Keratinocyte (primary cell): ENCODE data around the gene SLC38A8. TPM values are rescaled to one million over a fixed set of nuclear protein-coding genes. Genes with fewer than 3 reads are reported as not detected.

Experiments used
- DNase-seq: peaks from one replicate; pipeline ENCODE4 v3.0.0-alpha.2; 2011; ENCODE audit warnings: low read depth, missing footprints, low spot score
- FAIRE-seq: peaks from 2 replicates; lab custom pipeline; 2011; peaks lifted over from hg19 to GRCh38; lab: Jason Lieb, UNC
- H2AFZ ChIP-seq: 2 replicates; pipeline ENCODE4 v1.6.0; 2012; ENCODE audit warnings: low read length, control low read depth, inconsistent platforms; ENCODE audit not compliant: control insufficient read depth
- H3K27ac ChIP-seq: 2 replicates; pipeline ENCODE4 v1.5.1; 2011; ENCODE audit warnings: low read length; ENCODE audit not compliant: control insufficient read depth, insufficient read depth
- H3K27me3 ChIP-seq: 3 replicates; pipeline ENCODE4 v1.6.0; 2011; ENCODE audit warnings: low read length; ENCODE audit not compliant: control insufficient read depth, insufficient read depth; ENCODE audit errors: extremely low read depth
- H3K36me3 ChIP-seq, 2 experiments: 2 replicates in 1 of 2; 3 replicates in 1 of 2; pipeline ENCODE4 v1.5.1; 2011; ENCODE audit warnings: low read length in 2 of 2, mild to moderate bottlenecking in 1 of 2; ENCODE audit not compliant: control insufficient read depth in 2 of 2, insufficient read depth in 2 of 2; ENCODE audit errors: extremely low read depth in 1 of 2
- H3K4me1 ChIP-seq: 3 replicates; pipeline ENCODE4 v1.5.1; 2011; ENCODE audit warnings: low read length; ENCODE audit not compliant: control insufficient read depth, insufficient read depth; ENCODE audit errors: extremely low read depth
- H3K4me2 ChIP-seq: 3 replicates; pipeline ENCODE4 v1.6.0; 2011; ENCODE audit warnings: low read depth, low read length; ENCODE audit not compliant: control insufficient read depth, insufficient read depth; ENCODE audit errors: extremely low read depth
- H3K4me3 ChIP-seq, 3 experiments: fragments of 200-600 bp in 1 of 3; sonication (generic) in 1 of 3; 2 replicates in 2 of 3; 3 replicates in 1 of 3; pipeline ENCODE4 v1.5.1; 2011 to 2016; ENCODE audit warnings: low read length in 3 of 3, mild to moderate bottlenecking in 3 of 3, control low read depth in 2 of 3, inconsistent platforms in 1 of 3, low read depth in 1 of 3, mixed read lengths in 1 of 3, mixed run types in 1 of 3, moderate library complexity in 1 of 3; ENCODE audit not compliant: control insufficient read depth in 2 of 3, insufficient read depth in 2 of 3; ENCODE audit errors: extremely low read depth in 1 of 3
- H3K79me2 ChIP-seq: 2 replicates; pipeline ENCODE4 v1.6.0; 2012; ENCODE audit warnings: low read length; ENCODE audit not compliant: control insufficient read depth, insufficient read depth
- H3K9ac ChIP-seq: 3 replicates; pipeline ENCODE4 v1.6.0; 2011; ENCODE audit warnings: low read length; ENCODE audit not compliant: control insufficient read depth, insufficient read depth; ENCODE audit errors: extremely low read depth
- H3K9me1 ChIP-seq: 3 replicates; pipeline ENCODE4 v1.6.0; 2011; ENCODE audit warnings: low read length; ENCODE audit not compliant: control insufficient read depth, insufficient read depth; ENCODE audit errors: extremely low read depth
- H3K9me3 ChIP-seq: 2 replicates; pipeline ENCODE4 v1.5.1; 2012; ENCODE audit warnings: low read depth, low read length; ENCODE audit not compliant: control insufficient read depth
- H4K20me1 ChIP-seq: 3 replicates; pipeline ENCODE4 v1.6.0; 2011; ENCODE audit warnings: low read length; ENCODE audit not compliant: control insufficient read depth, insufficient read depth; ENCODE audit errors: extremely low read depth
- EZH2 ChIP-seq: IDR thresholded peaks from one replicate; pipeline ENCODE4 v1.6.1; 2012; ENCODE audit warnings: inconsistent platforms, mild to moderate bottlenecking, low read length, moderate library complexity
- dilution Hi-C: fragments of 300-500 bp; cut with MboI; formaldehyde crosslinking; loops from one replicate; pipeline ENCODE4 v1.7.0; 2020; ENCODE audit warnings: low sequenced_read_pairs; ENCODE audit not compliant: extremely low pct_ligation_motif_present
- polyA plus RNA-seq, 5 experiments: library from polyadenylated mRNA; depleted of rRNA in 3 of 5; stranded (reverse) in 3 of 5; stranded (forward) in 1 of 5; unstranded in 1 of 5; fragments of >200 nt; gene quantifications; 1 replicate in 1 of 5; 2 replicates in 3 of 5; 3 replicates in 1 of 5; pipeline versions ENCODE4 v1.2.1 to v1.2.3, GENCODE V29; 2011 to 2012; ENCODE audit warnings: missing spikeins in 2 of 5, low read depth in 1 of 5, low replicate concordance in 1 of 5
- TF ChIP-seq, protein P1 (sequence below), 3 experiments: IDR thresholded peaks in 1 of 3; conservative IDR thresholded peaks in 1 of 3; optimal IDR thresholded peaks in 1 of 3; 2 replicates in 2 of 3; 3 replicates in 1 of 3; pipeline versions ENCODE3 to v1.5.1; 2011; ENCODE audit warnings: low read length in 3 of 3, mild to moderate bottlenecking in 3 of 3, moderate library complexity in 2 of 3, control low read depth in 1 of 3, inconsistent platforms in 1 of 3; ENCODE audit not compliant: insufficient read depth in 2 of 3; ENCODE audit errors: extremely low read depth in 1 of 3

The SLC38A8 gene
- polyA plus RNA-seq, 1 donor (not counting 4 experiments of a cell fraction or from before 2014, with no cell fraction given), result not detected

DNA sequence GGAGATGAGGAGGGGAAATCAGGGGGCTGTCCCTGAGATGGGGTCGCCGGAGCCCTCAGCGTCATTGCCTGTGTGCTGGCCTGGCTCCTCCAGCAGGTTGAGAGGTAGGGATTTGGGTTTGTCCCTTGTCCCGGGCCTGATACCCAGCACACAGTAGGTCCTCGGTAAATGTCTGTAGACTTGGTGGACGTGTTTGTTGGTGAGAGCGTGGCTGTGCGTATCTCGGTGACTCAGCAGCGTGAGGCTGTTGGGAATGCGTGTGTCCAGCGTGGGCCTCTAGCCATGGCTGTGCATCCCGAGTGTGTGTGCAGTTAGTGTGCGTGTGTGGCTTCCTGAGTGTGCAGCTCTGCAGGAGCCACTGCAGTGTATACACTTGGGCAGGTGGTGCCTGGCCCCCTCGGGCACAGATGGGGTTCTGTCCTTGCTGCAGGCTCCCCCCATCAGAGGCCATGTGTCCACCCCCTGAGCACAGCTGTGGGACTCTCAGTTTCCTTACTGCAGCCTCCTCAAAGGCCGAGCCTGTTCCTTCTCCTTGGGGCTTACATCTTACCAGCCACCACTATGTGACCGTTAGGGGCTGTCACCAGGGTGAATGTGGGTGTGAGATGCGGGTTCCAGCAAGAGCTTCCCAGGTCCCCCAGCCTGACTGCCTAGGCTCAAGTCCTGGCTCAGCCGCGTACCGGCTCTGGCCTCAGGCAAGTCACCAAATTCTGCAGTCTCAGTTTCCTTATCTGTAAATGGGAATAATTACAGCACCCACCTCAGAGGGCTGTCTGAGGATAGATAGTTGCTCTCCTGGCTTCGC is 68.8 kb downstream of the SLC38A8 start:
- no peak overlapping the region for H3K9ac ChIP-seq
- H3K4me3 ChIP-seq, result no peak overlapping the region
- no peak overlapping the region for H3K4me2 ChIP-seq
- no peaks in the 10 kb centered on the region for H3K4me1 ChIP-seq
- no peak for DNase-seq
- no peaks in the 10 kb centered on the region for H3K79me2 ChIP-seq
- H3K9me3 ChIP-seq, result peaks cover 5% of the 10 kb centered on the region
- H3K27me3 ChIP-seq, result peaks cover 16% of the 10 kb centered on the region
- no peak for FAIRE-seq
- dilution Hi-C loops, result no loop called here
- H3K36me3 ChIP-seq, result no peaks in the 10 kb centered on the region
- TF ChIP-seq, protein P1, sequence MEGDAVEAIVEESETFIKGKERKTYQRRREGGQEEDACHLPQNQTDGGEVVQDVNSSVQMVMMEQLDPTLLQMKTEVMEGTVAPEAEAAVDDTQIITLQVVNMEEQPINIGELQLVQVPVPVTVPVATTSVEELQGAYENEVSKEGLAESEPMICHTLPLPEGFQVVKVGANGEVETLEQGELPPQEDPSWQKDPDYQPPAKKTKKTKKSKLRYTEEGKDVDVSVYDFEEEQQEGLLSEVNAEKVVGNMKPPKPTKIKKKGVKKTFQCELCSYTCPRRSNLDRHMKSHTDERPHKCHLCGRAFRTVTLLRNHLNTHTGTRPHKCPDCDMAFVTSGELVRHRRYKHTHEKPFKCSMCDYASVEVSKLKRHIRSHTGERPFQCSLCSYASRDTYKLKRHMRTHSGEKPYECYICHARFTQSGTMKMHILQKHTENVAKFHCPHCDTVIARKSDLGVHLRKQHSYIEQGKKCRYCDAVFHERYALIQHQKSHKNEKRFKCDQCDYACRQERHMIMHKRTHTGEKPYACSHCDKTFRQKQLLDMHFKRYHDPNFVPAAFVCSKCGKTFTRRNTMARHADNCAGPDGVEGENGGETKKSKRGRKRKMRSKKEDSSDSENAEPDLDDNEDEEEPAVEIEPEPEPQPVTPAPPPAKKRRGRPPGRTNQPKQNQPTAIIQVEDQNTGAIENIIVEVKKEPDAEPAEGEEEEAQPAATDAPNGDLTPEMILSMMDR (optimal IDR thresholded peaks at IDR 0.05 in 1 of 3, IDR thresholded peaks at IDR 0.05 in 1 of 3, conservative IDR thresholded peaks at IDR 0.05 in 1 of 3; ENCODE audit: extremely low read depth in 1 of 3, insufficient read depth in 2 of 3, low read length in 3 of 3), result no peak
- no peak for TF ChIP-seq EZH2
- no peak overlapping the region for H3K27ac ChIP-seq
- H2AFZ ChIP-seq, result no peak overlapping the region
- no peaks in the 10 kb centered on the region for H4K20me1 ChIP-seq
- no peaks in the 10 kb centered on the region for H3K9me1 ChIP-seq

DNA sequence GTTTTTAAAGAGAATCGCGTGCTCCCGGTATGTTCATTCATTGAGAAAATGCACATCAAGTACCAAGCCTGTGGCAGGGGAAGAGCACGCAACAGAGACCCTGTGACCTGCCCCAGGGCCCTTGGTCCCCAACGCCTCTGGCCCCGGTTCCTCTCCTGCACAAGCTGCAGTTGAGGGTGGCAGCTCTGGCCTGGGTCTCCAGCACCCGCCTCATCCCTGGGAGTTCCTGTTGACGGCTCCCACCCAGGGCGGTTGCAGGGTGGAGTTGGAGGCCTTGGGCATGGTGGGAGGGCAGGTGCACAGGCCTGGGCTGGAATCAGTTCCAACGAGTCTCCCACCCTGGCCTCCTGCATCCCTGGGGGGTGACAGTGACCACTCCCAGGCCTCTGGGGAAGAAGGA is 69.5 kb downstream of the SLC38A8 start:
- Histone ChIP-seq H3K36me3 (no peaks in the 10 kb centered on the region), H3K9me3 (no peaks in the 10 kb centered on the region), H3K27me3 (peaks cover 17% of the 10 kb centered on the region), H3K9me1 (no peaks in the 10 kb centered on the region), H2AFZ (no peak overlapping the region), H3K4me3 (no peak overlapping the region), H4K20me1 (no peaks in the 10 kb centered on the region), H3K79me2 (no peaks in the 10 kb centered on the region), H3K4me2 (no peak overlapping the region), H3K9ac (no peak overlapping the region), H3K27ac (no peak overlapping the region), H3K4me1 (no peaks in the 10 kb centered on the region)
- dilution Hi-C loops, result no loop called here
- DNase-seq (no peak), FAIRE-seq (no peak)
- no peak for TF ChIP-seq EZH2
- TF ChIP-seq, protein P1 (optimal IDR thresholded peaks at IDR 0.05 in 1 of 3, IDR thresholded peaks at IDR 0.05 in 1 of 3, conservative IDR thresholded peaks at IDR 0.05 in 1 of 3; ENCODE audit: extremely low read depth in 1 of 3, insufficient read depth in 2 of 3, low read length in 3 of 3), result no peak
